PFSK-1 (cell line): Measurements from ENCODE around the gene IFT25.

Source experiments
- FOXP2 ChIP-seq: optimal IDR thresholded peaks from 2 replicates; pipeline ENCODE3; 2011; ENCODE audit warnings: borderline replicate concordance, control low read depth, inconsistent platforms; ENCODE audit not compliant: insufficient read depth; ENCODE audit errors: extremely low read length, extremely low read depth
- POLR2AphosphoS5 ChIP-seq: IDR thresholded peaks from 2 replicates; pipeline ENCODE4 v1.6.1; 2012; ENCODE audit warnings: low read depth, mild to moderate bottlenecking, control low read depth, low read length, moderate library complexity
- SIN3A ChIP-seq: IDR thresholded peaks from 2 replicates; pipeline ENCODE4 v1.6.1; 2012; ENCODE audit warnings: mild to moderate bottlenecking, low read length, moderate library complexity, borderline replicate concordance; ENCODE audit not compliant: insufficient read depth
- TAF1 ChIP-seq: IDR thresholded peaks from 2 replicates; pipeline ENCODE4 v1.6.1; 2012; ENCODE audit warnings: low read length, control low read depth, borderline replicate concordance; ENCODE audit not compliant: insufficient read depth
- TF ChIP-seq, protein P1 (sequence below), 2 experiments: IDR thresholded peaks; 2 replicates each; pipeline versions ENCODE4 v1.6.1 to v1.8.0; 2011 to 2012; ENCODE audit warnings: low read depth in 2 of 2, low read length in 2 of 2, control low read depth in 1 of 2, inconsistent platforms in 1 of 2, mild to moderate bottlenecking in 1 of 2, moderate library complexity in 1 of 2; ENCODE audit not compliant: insufficient read depth in 1 of 2

GRCh38 chr1:53943490-53944043 is 1.9 kb downstream of the IFT25 start:
- TF ChIP-seq POLR2AphosphoS5 (no peak), SIN3A (no peak), TAF1 (no peak), FOXP2 (no peak)
- TF ChIP-seq, protein P1, sequence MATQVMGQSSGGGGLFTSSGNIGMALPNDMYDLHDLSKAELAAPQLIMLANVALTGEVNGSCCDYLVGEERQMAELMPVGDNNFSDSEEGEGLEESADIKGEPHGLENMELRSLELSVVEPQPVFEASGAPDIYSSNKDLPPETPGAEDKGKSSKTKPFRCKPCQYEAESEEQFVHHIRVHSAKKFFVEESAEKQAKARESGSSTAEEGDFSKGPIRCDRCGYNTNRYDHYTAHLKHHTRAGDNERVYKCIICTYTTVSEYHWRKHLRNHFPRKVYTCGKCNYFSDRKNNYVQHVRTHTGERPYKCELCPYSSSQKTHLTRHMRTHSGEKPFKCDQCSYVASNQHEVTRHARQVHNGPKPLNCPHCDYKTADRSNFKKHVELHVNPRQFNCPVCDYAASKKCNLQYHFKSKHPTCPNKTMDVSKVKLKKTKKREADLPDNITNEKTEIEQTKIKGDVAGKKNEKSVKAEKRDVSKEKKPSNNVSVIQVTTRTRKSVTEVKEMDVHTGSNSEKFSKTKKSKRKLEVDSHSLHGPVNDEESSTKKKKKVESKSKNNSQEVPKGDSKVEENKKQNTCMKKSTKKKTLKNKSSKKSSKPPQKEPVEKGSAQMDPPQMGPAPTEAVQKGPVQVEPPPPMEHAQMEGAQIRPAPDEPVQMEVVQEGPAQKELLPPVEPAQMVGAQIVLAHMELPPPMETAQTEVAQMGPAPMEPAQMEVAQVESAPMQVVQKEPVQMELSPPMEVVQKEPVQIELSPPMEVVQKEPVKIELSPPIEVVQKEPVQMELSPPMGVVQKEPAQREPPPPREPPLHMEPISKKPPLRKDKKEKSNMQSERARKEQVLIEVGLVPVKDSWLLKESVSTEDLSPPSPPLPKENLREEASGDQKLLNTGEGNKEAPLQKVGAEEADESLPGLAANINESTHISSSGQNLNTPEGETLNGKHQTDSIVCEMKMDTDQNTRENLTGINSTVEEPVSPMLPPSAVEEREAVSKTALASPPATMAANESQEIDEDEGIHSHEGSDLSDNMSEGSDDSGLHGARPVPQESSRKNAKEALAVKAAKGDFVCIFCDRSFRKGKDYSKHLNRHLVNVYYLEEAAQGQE (IDR thresholded peaks at IDR 0.05; ENCODE audit: insufficient read depth in 1 of 2, low read depth in 2 of 2, low read length in 2 of 2), result no peak
